CD4-positive, alpha-beta T cell (primary cell): ENCODE data around the gene CCM2L. TPM values are rescaled to one million over a fixed set of nuclear protein-coding genes. Genes with fewer than 3 reads are reported as not detected.

ENCODE experiments used
- ATAC-seq: fragments of 200-7000 bp; cut with Tn5 transposase; one replicate; pipeline ENCODE4 v1.10.0; 2022; ENCODE audit warnings: mild to moderate bottlenecking; ENCODE audit not compliant: poor library complexity
- CTCF ChIA-PET: fragments of 350-600 bp; sonication (Branson Sonifier 250); formaldehyde crosslinking; loops from one replicate; lab custom pipeline; 2021; ENCODE audit warnings: antibody characterized with exemption, inconsistent platforms; lab: Charles Lee
- POLR2A ChIA-PET: fragments of 350-600 bp; sonication (Branson Sonifier 250); formaldehyde crosslinking; loops from one replicate; lab custom pipeline; 2021; ENCODE audit warnings: antibody characterized with exemption, inconsistent platforms; lab: Charles Lee
- DNase-seq, 14 experiments: peaks; one replicate each; pipeline ENCODE4 v3.0.0-alpha.2; 2013 to 2020; ENCODE audit warnings: mixed read lengths in 2 of 14
- H3K27ac ChIP-seq, 2 donors: one replicate each; pipeline versions ENCODE4 v1.5.1 to v1.7.0; 2013; ENCODE audit warnings: low read length in 2 of 2, low read depth in 1 of 2, mild to moderate bottlenecking in 1 of 2
- H3K27me3 ChIP-seq, 2 experiments: 1 replicate in 1 of 2; 2 replicates in 1 of 2; pipeline versions ENCODE4 v1.6.1 to v1.7.0; 2013; ENCODE audit warnings: low read length in 2 of 2, control low read depth in 1 of 2, mild to moderate bottlenecking in 1 of 2, moderate library complexity in 1 of 2; ENCODE audit not compliant: insufficient read depth in 2 of 2, control insufficient read depth in 1 of 2
- H3K36me3 ChIP-seq: one replicate; pipeline ENCODE4 v1.6.1; 2013; ENCODE audit warnings: low read length, control low read depth; ENCODE audit not compliant: insufficient read depth
- H3K4me1 ChIP-seq: one replicate; pipeline ENCODE4 v1.6.1; 2013; ENCODE audit warnings: low read length, control low read depth; ENCODE audit not compliant: insufficient read depth
- H3K4me3 ChIP-seq: one replicate; pipeline ENCODE4 v1.5.1; 2013; ENCODE audit warnings: mild to moderate bottlenecking, low read length, moderate library complexity
- H3K9me3 ChIP-seq, 2 experiments: 1 replicate in 1 of 2; 2 replicates in 1 of 2; pipeline versions ENCODE4 v1.6.1 to v1.7.0; 2013; ENCODE audit warnings: low read length in 2 of 2, mild to moderate bottlenecking in 2 of 2, control low read depth in 1 of 2, moderate library complexity in 1 of 2; ENCODE audit not compliant: control insufficient read depth in 1 of 2, insufficient read depth in 1 of 2
- H3K27ac Mint-ChIP-seq: one replicate; pipeline ENCODE4 v1.8.0; 2020; ENCODE audit warnings: mixed read lengths
- H3K27me3 Mint-ChIP-seq: one replicate; pipeline ENCODE4 v1.8.0; 2021; ENCODE audit warnings: mixed read lengths
- H3K36me3 Mint-ChIP-seq: one replicate; pipeline ENCODE4 v1.8.0; 2021; ENCODE audit warnings: low read depth, mixed read lengths
- H3K4me1 Mint-ChIP-seq: one replicate; pipeline ENCODE4 v1.8.0; 2021; ENCODE audit warnings: low read depth, mixed read lengths
- H3K4me3 Mint-ChIP-seq: one replicate; pipeline ENCODE4 v1.8.0; 2020; ENCODE audit warnings: mild to moderate bottlenecking, mixed read lengths
- H3K9me3 Mint-ChIP-seq: one replicate; pipeline ENCODE4 v1.8.0; 2020; ENCODE audit warnings: mixed read lengths
- intact Hi-C, 2 experiments: fragments of 100-400 bp; cut with DNase I in 1 of 2; cut with micrococcal nuclease in 1 of 2; formaldehyde crosslinking; loops; one replicate each; pipeline versions ENCODE4 v1.15.1 to v1.9.0; 2023 to 2025; cut with DNase I, micrococcal nuclease
- total RNA-seq, 174 experiments: library from RNA in 2 of 174; stranded (reverse) in 2 of 174; gene quantifications; one replicate each; pipeline ENCODE4 v1.2.3 and lab custom pipeline; 2021 to 2026
- TF ChIP-seq, protein P1 (sequence below): fragments of 200-600 bp; IDR thresholded peaks from one replicate; pipeline ENCODE4 v1.8.0; 2022; ENCODE audit warnings: antibody characterized with exemption, mild to moderate bottlenecking

The CCM2L gene
- total RNA-seq, 2 experiments from 2014 or later, result not detected

DNA sequence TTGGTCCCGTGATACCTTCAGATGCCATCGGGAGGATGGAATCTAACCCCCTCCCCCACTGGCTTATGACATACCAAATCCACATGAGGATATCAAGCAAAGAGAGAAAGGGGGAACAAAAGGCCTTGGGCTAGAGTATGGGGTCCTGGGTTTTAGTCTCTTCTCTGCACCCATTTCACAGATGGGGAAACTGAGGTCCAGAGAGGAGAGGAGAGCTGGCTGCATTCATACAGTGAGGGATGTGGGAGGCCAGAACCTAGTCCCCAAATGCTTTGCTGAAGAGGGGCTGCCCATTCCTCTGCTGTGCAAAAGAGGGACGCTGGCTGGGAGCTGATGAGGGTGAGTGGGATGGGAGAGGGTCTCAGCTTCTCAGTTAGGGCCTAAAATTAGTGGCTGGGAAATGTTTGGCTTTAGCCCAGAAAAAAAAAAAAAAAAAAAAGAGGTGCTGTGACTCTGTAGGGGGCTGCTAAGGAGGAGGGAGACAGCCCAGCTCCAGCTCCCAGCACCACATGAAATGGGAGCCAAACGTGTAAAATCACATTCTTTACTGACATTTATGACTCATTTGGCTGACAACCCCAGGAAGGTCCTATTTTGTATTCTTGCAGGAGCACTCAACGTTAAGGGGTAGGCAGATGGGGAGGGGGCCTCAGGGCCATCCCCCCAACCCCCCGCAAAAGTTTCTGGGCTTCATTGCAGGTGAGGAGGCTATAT, 30.4 kb upstream of the CCM2L start:
- H3K27ac ChIP-seq, result no peak overlapping the region
- no peaks in the 10 kb centered on the region for H3K9me3 Mint-ChIP-seq
- ChIA-PET CTCF (no interaction called here), POLR2A (no interaction called here)
- no peaks in the 10 kb centered on the region for H3K9me3 ChIP-seq
- TF ChIP-seq, protein P1, sequence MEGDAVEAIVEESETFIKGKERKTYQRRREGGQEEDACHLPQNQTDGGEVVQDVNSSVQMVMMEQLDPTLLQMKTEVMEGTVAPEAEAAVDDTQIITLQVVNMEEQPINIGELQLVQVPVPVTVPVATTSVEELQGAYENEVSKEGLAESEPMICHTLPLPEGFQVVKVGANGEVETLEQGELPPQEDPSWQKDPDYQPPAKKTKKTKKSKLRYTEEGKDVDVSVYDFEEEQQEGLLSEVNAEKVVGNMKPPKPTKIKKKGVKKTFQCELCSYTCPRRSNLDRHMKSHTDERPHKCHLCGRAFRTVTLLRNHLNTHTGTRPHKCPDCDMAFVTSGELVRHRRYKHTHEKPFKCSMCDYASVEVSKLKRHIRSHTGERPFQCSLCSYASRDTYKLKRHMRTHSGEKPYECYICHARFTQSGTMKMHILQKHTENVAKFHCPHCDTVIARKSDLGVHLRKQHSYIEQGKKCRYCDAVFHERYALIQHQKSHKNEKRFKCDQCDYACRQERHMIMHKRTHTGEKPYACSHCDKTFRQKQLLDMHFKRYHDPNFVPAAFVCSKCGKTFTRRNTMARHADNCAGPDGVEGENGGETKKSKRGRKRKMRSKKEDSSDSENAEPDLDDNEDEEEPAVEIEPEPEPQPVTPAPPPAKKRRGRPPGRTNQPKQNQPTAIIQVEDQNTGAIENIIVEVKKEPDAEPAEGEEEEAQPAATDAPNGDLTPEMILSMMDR, result no peak
- peaks cover 47% of the 10 kb centered on the region for H3K27me3 Mint-ChIP-seq
- ATAC-seq (no peak), DNase-seq (no peak)
- intact Hi-C loops, result no loop called here
- H3K27me3 ChIP-seq, result peaks cover 6 to 12% of the 10 kb centered on the region in 2 experiments
- H3K36me3 ChIP-seq, result no peaks in the 10 kb centered on the region
- H3K36me3 Mint-ChIP-seq, result no peaks in the 10 kb centered on the region
- no peak overlapping the region for H3K4me3 ChIP-seq
- H3K4me1 ChIP-seq, result no peaks in the 10 kb centered on the region
- H3K27ac Mint-ChIP-seq, result no peak overlapping the region
- no peaks in the 10 kb centered on the region for H3K4me1 Mint-ChIP-seq
- no peak overlapping the region for H3K4me3 Mint-ChIP-seq

GRCh38 chr20:31981784-31982183, 28.5 kb upstream of the CCM2L start:
- DNase-seq, result no peak
- intact Hi-C loops, result no loop called here
- Mint-ChIP-seq H3K4me1 (no peaks in the 10 kb centered on the region), H3K9me3 (no peaks in the 10 kb centered on the region), H3K36me3 (no peaks in the 10 kb centered on the region), H3K27me3 (peaks cover 38% of the 10 kb centered on the region), H3K27ac (no peak overlapping the region), H3K4me3 (no peak overlapping the region)
- TF ChIP-seq, protein P1, result no peak
- POLR2A ChIA-PET, result no interaction called here
- no peak overlapping the region for H3K27ac ChIP-seq
- H3K27me3 ChIP-seq, result peaks cover 0 to 8% of the 10 kb centered on the region in 2 experiments
- CTCF ChIA-PET, result no interaction called here
- ATAC-seq, result no peak
- H3K4me1 ChIP-seq, result no peaks in the 10 kb centered on the region
- H3K36me3 ChIP-seq, result no peaks in the 10 kb centered on the region
- H3K9me3 ChIP-seq, result no peaks in the 10 kb centered on the region
- no peak overlapping the region for H3K4me3 ChIP-seq

- Mint-ChIP-seq H3K4me3 (no peak overlapping the region), H3K36me3 (no peaks in the 10 kb centered on the region), H3K27me3 (peaks cover 19% of the 10 kb centered on the region), H3K27ac (no peak overlapping the region), H3K9me3 (no peaks in the 10 kb centered on the region), H3K4me1 (no peaks in the 10 kb centered on the region)
- Histone ChIP-seq H3K36me3 (no peaks in the 10 kb centered on the region), H3K4me1 (no peaks in the 10 kb centered on the region), H3K27ac (no peak overlapping the region), H3K4me3 (no peak overlapping the region), H3K9me3 (no peaks in the 10 kb centered on the region), H3K27me3 (peaks cover 0 to 6% of the 10 kb centered on the region in 2 experiments)
- intact Hi-C loops, result no loop called here
- CTCF ChIA-PET, result no interaction called here
- no peak for DNase-seq
- POLR2A ChIA-PET, result no interaction called here
- no peak for ATAC-seq
- TF ChIP-seq, protein P1, result no peak
Observed at GRCh38 chr20:31984981-31985471, 25.2 kb upstream of the CCM2L start.
